ENCODE measurements around the gene MON1B.
A peak's percentile ranks its signal among the peaks of the same experiment; 100 is the strongest.
"Not testable (repeated sequence)": the region's sequence is repeated elsewhere in the genome, so short reads cannot be mapped to it uniquely, and the experiment has no call there.

Gene MON1B

DNA sequence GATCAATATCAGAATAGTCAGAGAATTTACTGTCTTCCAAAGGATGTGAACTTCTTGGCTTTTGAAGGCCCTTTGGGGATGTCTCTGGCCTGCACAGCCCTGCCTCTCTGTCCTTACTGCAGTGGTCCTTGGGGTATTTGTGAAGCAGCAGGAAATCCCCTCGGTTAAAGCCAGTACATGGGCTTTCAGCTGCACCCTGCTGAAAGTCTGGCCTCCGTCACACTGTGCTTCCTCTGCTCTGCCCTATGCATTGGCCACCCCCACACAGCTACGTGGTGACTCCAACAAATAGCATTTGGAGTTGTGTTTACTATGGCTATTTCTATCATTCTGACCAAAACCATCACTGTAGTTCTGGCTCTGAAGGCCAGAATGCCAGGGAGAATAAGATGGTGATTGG lies 29.4 kb downstream of the MON1B start:
- Histone ChIP-seq H3K27ac (ENCODE audit: low read depth, low read length) (no peak overlapping the region), H2AFZ (ENCODE audit: low read length, unreplicated experiment) (no peak overlapping the region), H3K36me3 (ENCODE audit: insufficient read depth, low read length) (no peaks in the 10 kb centered on the region), H3K79me2 (ENCODE audit: control insufficient read depth, insufficient read depth, low read length, unreplicated experiment) (no peaks in the 10 kb centered on the region), H3K4me1 (ENCODE audit: control insufficient read depth, insufficient read depth, low read length, unreplicated experiment) (peaks cover 5% of the 10 kb centered on the region), H3K27me3 (ENCODE audit: insufficient read depth, low read length) (peaks cover 2% of the 10 kb centered on the region; the same call in 1 of the 2 replicates), H3K4me3 (ENCODE audit: low read depth, low read length) (no peak overlapping the region)

DNA sequence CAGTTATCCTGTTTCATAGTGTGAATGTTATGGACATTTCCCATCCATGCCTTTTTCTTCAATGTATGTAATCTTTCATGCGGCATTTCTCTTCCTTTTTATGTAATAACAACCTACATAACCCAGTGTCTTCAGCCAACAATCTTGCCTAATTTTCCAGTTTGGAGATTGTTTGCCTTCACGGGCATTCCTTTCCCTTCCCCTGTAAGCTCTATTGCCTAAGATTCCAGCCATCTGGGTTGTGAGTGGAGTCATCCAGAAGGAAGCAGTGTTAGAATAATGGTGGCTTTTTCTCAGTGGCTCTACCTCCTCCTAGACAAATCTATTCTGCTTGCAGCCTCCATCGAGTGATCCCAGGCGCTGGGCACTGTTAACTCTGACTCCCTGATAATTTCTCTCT lies 30.5 kb downstream of the MON1B start:
- peaks cover 13% of the 10 kb centered on the region for H3K27me3 ChIP-seq (ENCODE audit: insufficient read depth, low read length)
- H3K36me3 ChIP-seq (ENCODE audit: insufficient read depth, low read length), result no peaks in the 10 kb centered on the region
- no peak overlapping the region for H3K4me3 ChIP-seq (ENCODE audit: low read depth, low read length)
- no peaks in the 10 kb centered on the region for H3K79me2 ChIP-seq (ENCODE audit: control insufficient read depth, insufficient read depth, low read length, unreplicated experiment)
- peaks cover 5% of the 10 kb centered on the region for H3K4me1 ChIP-seq (ENCODE audit: control insufficient read depth, insufficient read depth, low read length, unreplicated experiment)
- H3K27ac ChIP-seq (ENCODE audit: low read depth, low read length), result no peak overlapping the region
- no peak overlapping the region for H2AFZ ChIP-seq (ENCODE audit: low read length, unreplicated experiment)

DNA sequence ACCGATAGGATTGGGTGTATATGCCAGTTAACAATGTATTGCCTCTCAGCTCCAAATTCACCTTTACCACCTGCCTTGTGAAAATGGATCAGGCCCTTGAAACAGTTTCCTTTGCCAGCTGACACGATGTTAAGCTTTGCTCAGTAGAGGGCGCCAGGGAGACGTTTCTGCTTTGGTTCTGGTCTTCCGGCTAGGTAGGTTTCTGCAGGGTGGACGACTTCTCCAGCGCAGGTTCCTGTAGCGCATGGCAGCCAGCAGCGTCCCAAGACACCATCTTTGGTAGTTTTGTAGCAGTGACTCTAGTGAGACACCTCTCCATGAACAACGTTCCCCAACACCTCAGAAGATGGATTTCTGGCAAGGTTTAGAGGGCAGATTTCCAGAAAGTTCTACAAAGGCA lies 32.2 kb downstream of the MON1B start:
- no peaks in the 10 kb centered on the region for H3K79me2 ChIP-seq (ENCODE audit: control insufficient read depth, insufficient read depth, low read length, unreplicated experiment)
- H3K27ac ChIP-seq (ENCODE audit: low read depth, low read length), result no peak overlapping the region
- H2AFZ ChIP-seq (ENCODE audit: low read length, unreplicated experiment), result no peak overlapping the region
- H3K36me3 ChIP-seq (ENCODE audit: insufficient read depth, low read length), result no peaks in the 10 kb centered on the region
- peaks cover 5% of the 10 kb centered on the region for H3K4me1 ChIP-seq (ENCODE audit: control insufficient read depth, insufficient read depth, low read length, unreplicated experiment)
- H3K27me3 ChIP-seq (ENCODE audit: insufficient read depth, low read length), result peaks cover 27% of the 10 kb centered on the region
- H3K4me3 ChIP-seq (ENCODE audit: low read depth, low read length), result no peak overlapping the region

DNA sequence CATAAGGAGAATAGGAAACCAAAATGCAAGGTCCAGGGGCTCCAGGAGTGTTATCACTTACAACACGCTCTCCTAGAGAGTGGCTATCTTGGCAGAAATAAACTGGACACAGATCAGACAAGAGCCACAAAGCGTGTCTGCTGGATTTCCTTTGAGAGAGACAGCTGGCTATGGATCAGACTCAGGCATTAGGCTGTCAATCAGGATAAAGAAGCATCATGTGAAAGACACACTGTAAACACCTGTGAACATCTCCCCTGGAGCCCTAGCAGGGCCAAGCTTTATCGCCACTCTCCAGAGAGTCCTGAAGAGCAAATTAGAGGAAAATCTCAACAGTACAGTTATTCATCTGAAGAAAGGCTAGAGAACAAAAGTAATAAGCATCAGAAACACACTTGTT lies 34.2 kb downstream of the MON1B start:
- Histone ChIP-seq H3K27ac (ENCODE audit: low read depth, low read length) (no peak overlapping the region), H3K4me3 (ENCODE audit: low read depth, low read length) (no peak overlapping the region), H3K4me1 (ENCODE audit: control insufficient read depth, insufficient read depth, low read length, unreplicated experiment) (no peaks in the 10 kb centered on the region), H3K36me3 (ENCODE audit: insufficient read depth, low read length) (no peaks in the 10 kb centered on the region), H3K27me3 (ENCODE audit: insufficient read depth, low read length) (peaks cover 37% of the 10 kb centered on the region), H2AFZ (ENCODE audit: low read length, unreplicated experiment) (no peak overlapping the region), H3K79me2 (ENCODE audit: control insufficient read depth, insufficient read depth, low read length, unreplicated experiment) (no peaks in the 10 kb centered on the region)

DNA sequence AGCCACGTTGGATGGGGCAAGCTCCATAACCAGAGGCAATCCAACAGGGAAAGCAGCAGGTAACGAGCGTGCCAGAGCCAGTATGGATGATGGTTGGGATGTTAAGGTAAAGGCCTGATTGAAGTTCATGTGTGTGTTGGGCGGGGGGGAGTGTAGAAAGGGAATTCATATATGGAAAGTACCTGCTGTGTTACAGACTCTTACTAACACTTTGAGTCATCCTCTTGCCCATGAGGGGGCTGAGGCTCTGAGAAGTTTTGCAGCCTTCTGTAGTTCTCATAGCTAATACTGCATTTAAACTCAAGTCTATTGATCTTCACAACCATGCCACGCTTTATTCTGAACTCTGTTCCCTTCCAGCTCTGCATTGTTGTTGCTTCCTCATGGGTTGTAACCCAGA lies 36.8 kb downstream of the MON1B start:
- Histone ChIP-seq H3K27ac (ENCODE audit: low read depth, low read length) (no peak overlapping the region), H2AFZ (ENCODE audit: low read length, unreplicated experiment) (no peak overlapping the region), H3K4me3 (ENCODE audit: low read depth, low read length) (no peak overlapping the region), H3K79me2 (ENCODE audit: control insufficient read depth, insufficient read depth, low read length, unreplicated experiment) (no peaks in the 10 kb centered on the region), H3K36me3 (ENCODE audit: insufficient read depth, low read length) (no peaks in the 10 kb centered on the region), H3K27me3 (ENCODE audit: insufficient read depth, low read length) (peaks cover 37% of the 10 kb centered on the region), H3K4me1 (ENCODE audit: control insufficient read depth, insufficient read depth, low read length, unreplicated experiment) (no peaks in the 10 kb centered on the region)

DNA sequence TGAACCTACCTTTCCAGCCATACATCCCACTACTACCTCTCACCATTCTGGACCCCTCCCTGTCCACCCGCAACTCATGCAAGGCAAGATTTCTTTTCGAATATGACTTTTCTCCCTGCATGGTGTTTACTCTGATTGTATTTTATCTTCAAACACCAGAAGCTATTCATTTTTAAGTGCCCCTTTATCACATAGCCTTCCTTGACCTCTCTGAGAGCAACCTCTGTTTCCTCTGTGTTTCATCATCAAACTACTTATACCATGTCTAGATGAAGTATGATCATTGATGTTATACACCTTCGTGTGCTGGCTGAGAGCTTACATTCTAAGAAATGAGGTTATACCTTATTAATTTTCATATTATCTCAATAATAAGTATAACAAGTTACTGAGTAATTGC lies 40.1 kb downstream of the MON1B start:
- no peaks in the 10 kb centered on the region for H3K4me1 ChIP-seq (ENCODE audit: control insufficient read depth, insufficient read depth, low read length, unreplicated experiment)
- no peak overlapping the region for H3K27ac ChIP-seq (ENCODE audit: low read depth, low read length)
- H3K36me3 ChIP-seq (ENCODE audit: insufficient read depth, low read length), result no peaks in the 10 kb centered on the region
- H3K27me3 ChIP-seq (ENCODE audit: insufficient read depth, low read length), result peaks cover 29% of the 10 kb centered on the region
- H3K79me2 ChIP-seq (ENCODE audit: control insufficient read depth, insufficient read depth, low read length, unreplicated experiment), result no peaks in the 10 kb centered on the region
- H3K4me3 ChIP-seq (ENCODE audit: low read depth, low read length), result no peak overlapping the region
- no peak overlapping the region for H2AFZ ChIP-seq (ENCODE audit: low read length, unreplicated experiment)

DNA sequence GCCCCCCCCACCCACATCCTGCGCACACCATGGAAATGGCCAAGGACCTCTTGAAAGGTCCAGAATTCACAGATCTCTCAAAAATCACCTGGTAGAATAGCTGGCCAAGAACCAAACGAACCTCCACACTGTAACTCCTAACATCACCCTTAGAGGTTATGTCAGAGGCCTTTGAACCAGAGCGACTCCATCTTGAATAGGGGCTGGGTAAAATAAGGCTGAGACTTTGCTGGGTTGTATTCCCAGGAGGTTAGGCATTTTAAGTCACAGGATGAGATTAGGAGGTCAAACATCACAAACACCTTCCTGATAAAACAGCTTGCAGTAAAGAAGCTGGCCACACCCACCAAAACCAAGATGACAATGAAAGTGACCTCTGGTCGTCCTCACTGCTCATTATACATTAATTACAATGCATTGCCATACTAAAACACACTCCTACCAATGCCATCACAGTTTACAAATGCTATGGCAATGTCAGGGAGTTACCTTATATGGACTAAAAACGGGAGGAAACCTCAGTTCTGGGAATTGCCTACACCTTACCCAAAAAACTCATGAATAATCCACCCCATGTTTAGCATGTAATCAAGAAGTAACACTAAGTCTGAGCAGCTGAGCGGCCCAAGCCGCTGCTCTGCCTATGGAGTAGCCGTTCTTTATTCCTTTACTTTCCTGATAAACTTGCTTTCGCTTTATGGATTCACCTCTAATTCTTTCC lies 43.0 kb downstream of the MON1B start:
- no peaks in the 10 kb centered on the region for H3K79me2 ChIP-seq (ENCODE audit: control insufficient read depth, insufficient read depth, low read length, unreplicated experiment)
- peaks cover 2% of the 10 kb centered on the region; the same call in 1 of the 2 replicates for H3K27me3 ChIP-seq (ENCODE audit: insufficient read depth, low read length)
- no peak overlapping the region for H3K27ac ChIP-seq (ENCODE audit: low read depth, low read length)
- no peaks in the 10 kb centered on the region for H3K4me1 ChIP-seq (ENCODE audit: control insufficient read depth, insufficient read depth, low read length, unreplicated experiment)
- H3K36me3 ChIP-seq (ENCODE audit: insufficient read depth, low read length), result no peaks in the 10 kb centered on the region
- no peak overlapping the region for H3K4me3 ChIP-seq (ENCODE audit: low read depth, low read length)
- H2AFZ ChIP-seq (ENCODE audit: low read length, unreplicated experiment), result no peak overlapping the region

DNA sequence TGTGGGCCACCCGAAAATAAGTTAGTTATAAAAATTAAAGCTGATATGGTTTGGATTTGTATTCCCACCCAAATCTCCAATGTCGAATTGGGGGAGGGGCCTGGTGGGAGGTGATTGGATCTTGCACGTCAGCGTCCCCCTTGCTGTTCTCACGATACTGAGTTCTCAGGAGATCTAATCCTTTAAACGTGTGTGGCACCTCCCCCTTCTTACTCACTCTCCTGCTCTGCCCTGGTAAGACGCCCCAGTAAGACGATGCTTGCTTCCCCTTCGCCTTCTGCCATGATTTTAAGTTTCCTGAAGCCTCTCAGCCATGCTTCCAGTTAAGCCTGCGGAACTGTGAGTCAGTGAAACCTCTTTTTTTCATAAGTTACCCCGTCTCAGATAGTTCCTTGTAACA lies 43.6 kb downstream of the MON1B start:
- no peak overlapping the region for H3K27ac ChIP-seq (ENCODE audit: low read depth, low read length)
- no peaks in the 10 kb centered on the region for H3K79me2 ChIP-seq (ENCODE audit: control insufficient read depth, insufficient read depth, low read length, unreplicated experiment)
- H3K27me3 ChIP-seq (ENCODE audit: insufficient read depth, low read length), result no peaks in the 10 kb centered on the region
- peak overlapping the region; percentile 10 for H2AFZ ChIP-seq (ENCODE audit: low read length, unreplicated experiment)
- H3K4me1 ChIP-seq (ENCODE audit: control insufficient read depth, insufficient read depth, low read length, unreplicated experiment), result no peaks in the 10 kb centered on the region
- no peaks in the 10 kb centered on the region for H3K36me3 ChIP-seq (ENCODE audit: insufficient read depth, low read length)
- no peak overlapping the region for H3K4me3 ChIP-seq (ENCODE audit: low read depth, low read length)

DNA sequence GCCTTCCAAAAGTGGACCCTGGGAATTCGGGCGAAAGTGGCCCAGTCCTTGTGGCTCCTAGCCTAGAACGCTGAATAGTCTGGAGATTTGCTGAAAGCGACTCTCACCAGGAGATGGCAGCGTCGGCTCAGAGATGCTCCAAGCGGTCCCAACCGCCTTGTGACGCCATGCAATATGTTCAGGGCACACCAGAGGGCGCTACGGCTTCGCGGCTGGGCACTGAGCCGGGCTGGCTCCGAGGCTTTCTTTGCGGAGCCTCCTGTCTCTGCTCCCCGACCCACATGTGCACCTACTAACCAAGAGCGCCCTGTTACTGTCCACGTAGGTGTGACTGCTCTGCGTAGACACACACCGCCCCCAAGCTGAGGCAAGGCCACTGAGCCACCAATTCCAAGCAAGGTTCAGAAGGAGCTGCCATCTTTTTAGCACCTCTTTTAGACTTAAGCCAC lies 45.1 kb downstream of the MON1B start:
- H3K27ac ChIP-seq (ENCODE audit: low read depth, low read length), result no peak overlapping the region
- H2AFZ ChIP-seq (ENCODE audit: low read length, unreplicated experiment), result peak overlapping the region; percentile 77
- no peaks in the 10 kb centered on the region for H3K36me3 ChIP-seq (ENCODE audit: insufficient read depth, low read length)
- no peaks in the 10 kb centered on the region for H3K4me1 ChIP-seq (ENCODE audit: control insufficient read depth, insufficient read depth, low read length, unreplicated experiment)
- no peaks in the 10 kb centered on the region for H3K79me2 ChIP-seq (ENCODE audit: control insufficient read depth, insufficient read depth, low read length, unreplicated experiment)
- no peaks in the 10 kb centered on the region for H3K27me3 ChIP-seq (ENCODE audit: insufficient read depth, low read length)
- peak overlapping the region; percentile 56; the same call in 1 of the 2 replicates for H3K4me3 ChIP-seq (ENCODE audit: low read depth, low read length)

DNA sequence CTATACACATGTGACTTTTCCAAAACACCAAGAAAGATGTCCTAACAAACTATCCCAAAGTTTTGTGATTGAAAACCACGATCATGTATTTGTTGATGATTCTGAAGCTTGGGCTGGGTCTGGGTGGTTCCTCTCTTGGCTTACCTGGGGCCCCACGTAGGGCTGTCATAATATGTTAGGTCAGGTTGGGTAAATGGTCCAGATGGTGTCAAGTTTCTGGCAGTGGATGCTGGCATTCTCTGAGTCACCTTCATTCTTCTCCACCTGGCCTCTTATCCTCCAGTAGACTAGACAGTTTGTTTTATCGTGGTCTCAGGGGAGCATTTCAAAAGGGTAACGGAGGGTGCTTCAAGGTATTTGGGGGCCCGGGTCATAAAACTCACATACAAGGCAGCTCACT lies 47.6 kb downstream of the MON1B start:
- no peaks in the 10 kb centered on the region for H3K36me3 ChIP-seq (ENCODE audit: insufficient read depth, low read length)
- H3K27ac ChIP-seq (ENCODE audit: low read depth, low read length), result no peak overlapping the region
- H3K79me2 ChIP-seq (ENCODE audit: control insufficient read depth, insufficient read depth, low read length, unreplicated experiment), result no peaks in the 10 kb centered on the region
- H2AFZ ChIP-seq (ENCODE audit: low read length, unreplicated experiment), result no peak overlapping the region
- H3K4me1 ChIP-seq (ENCODE audit: control insufficient read depth, insufficient read depth, low read length, unreplicated experiment), result no peaks in the 10 kb centered on the region
- H3K27me3 ChIP-seq (ENCODE audit: insufficient read depth, low read length), result no peaks in the 10 kb centered on the region
- H3K4me3 ChIP-seq (ENCODE audit: low read depth, low read length), result no peak overlapping the region

DNA sequence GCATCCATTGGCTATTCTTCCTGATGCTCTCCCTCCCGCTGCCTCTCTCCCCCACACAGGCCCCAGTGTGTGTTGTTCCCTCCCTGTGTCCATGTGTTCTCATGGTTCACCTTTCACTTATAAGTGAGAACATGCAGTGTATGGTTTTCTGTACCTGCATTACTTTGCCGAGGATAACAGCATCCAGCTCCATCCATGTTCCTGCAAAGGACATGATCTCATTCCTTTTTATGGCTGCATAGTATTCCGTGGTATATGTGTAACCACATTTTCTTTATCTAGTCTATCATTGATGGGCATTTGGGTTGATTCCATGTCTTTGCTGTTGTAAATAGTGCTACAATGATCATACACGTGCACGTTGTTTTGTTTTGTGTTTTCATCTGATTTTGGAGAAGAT lies 51.5 kb downstream of the MON1B start:
- H3K4me1 ChIP-seq (ENCODE audit: control insufficient read depth, insufficient read depth, low read length, unreplicated experiment); H3K27ac ChIP-seq (ENCODE audit: low read depth, low read length); H2AFZ ChIP-seq (ENCODE audit: low read length, unreplicated experiment); H3K36me3 ChIP-seq (ENCODE audit: insufficient read depth, low read length); H3K79me2 ChIP-seq (ENCODE audit: control insufficient read depth, insufficient read depth, low read length, unreplicated experiment); H3K27me3 ChIP-seq (ENCODE audit: insufficient read depth, low read length); H3K4me3 ChIP-seq (ENCODE audit: low read depth, low read length): not testable (repeated sequence)
